K562 (cell line): ENCODE results near the gene MAP7D1. TPM values are rescaled to one million over a fixed set of nuclear protein-coding genes. Genes with fewer than 3 reads are reported as not detected.

ENCODE experiments used
- CBFA2T2 ChIP-seq: fragments of 450-650 bp; conservative IDR thresholded peaks from 2 replicates; pipeline ENCODE4 v1.6.1; 2017; ENCODE audit warnings: mild to moderate bottlenecking
- CBX8 ChIP-seq: fragments of 200-600 bp; sonication (generic); IDR thresholded peaks from 2 replicates; pipeline ENCODE4 v1.6.1; 2012; ENCODE audit warnings: borderline replicate concordance, mixed run types, low read depth, mild to moderate bottlenecking, moderate library complexity, mixed read lengths, low read length, control low read depth, inconsistent platforms; ENCODE audit not compliant: poor library complexity, severe bottlenecking; ENCODE audit errors: extremely low read depth
- CTBP1 ChIP-seq: fragments of 450-650 bp; IDR thresholded peaks from 2 replicates; pipeline ENCODE4 v1.6.1; 2016; ENCODE audit warnings: borderline replicate concordance
- CTCFL ChIP-seq: IDR thresholded peaks from 2 replicates; pipeline ENCODE4 v1.6.1; 2011; ENCODE audit warnings: borderline replicate concordance, low read depth, mild to moderate bottlenecking, moderate library complexity, low read length; ENCODE audit not compliant: insufficient read depth, poor library complexity, severe bottlenecking
- E2F8 ChIP-seq: fragments of 450-650 bp; IDR thresholded peaks from 2 replicates; pipeline ENCODE4 v1.7.1; 2018; ENCODE audit warnings: mild to moderate bottlenecking, low read depth; ENCODE audit not compliant: partially characterized antibody
- GABPA ChIP-seq: fragments of 200-800 bp; sonication (Bioruptor generic); conservative IDR thresholded peaks from 2 replicates; pipeline ENCODE4 v1.6.1; 2016; ENCODE audit warnings: low read depth, missing genetic modification characterization, missing compliant biosample characterization
- MAFF ChIP-seq: IDR thresholded peaks from 2 replicates; pipeline ENCODE4 v1.6.1; 2012; ENCODE audit warnings: low read length, improper control_type of control experiment
- MYNN ChIP-seq, 2 experiments: sonication (generic); formaldehyde crosslinking in 1 of 2; IDR thresholded peaks; 2 replicates each; pipeline versions ENCODE4 v1.5.0 to v1.6.1; 2016 to 2020; ENCODE audit warnings: antibody characterized with exemption in 1 of 2, missing genetic modification reagents in 1 of 2
- PKNOX1 ChIP-seq: fragments of 450-650 bp; IDR thresholded peaks from 2 replicates; pipeline ENCODE4 v1.6.1; 2016
- SMARCC2 ChIP-seq: fragments of 450-650 bp; IDR thresholded peaks from 2 replicates; pipeline ENCODE4 v1.6.1; 2017; ENCODE audit warnings: antibody characterized with exemption, moderate library complexity, mild to moderate bottlenecking, low read depth
- polyA plus RNA-seq, 8 experiments: library from polyadenylated mRNA; depleted of rRNA in 4 of 8; stranded (reverse) in 5 of 8; unstranded in 3 of 8; fragments of >200 nt; fragmentation: Nextera tagmentation in 2 of 8; fragmentation: Illumina TruSeq in 1 of 8; extraction: Ambion mirVana in 2 of 8; extraction: Trizol in 1 of 8; gene quantifications; 2 replicates each; pipeline versions ENCODE4 v1.2.1 to v1.2.3, GENCODE V29; 2011 to 2014; ENCODE audit warnings: inconsistent platforms in 1 of 8, missing spikeins in 1 of 8
- total RNA-seq, 7 experiments: library from RNA; depleted of rRNA in 6 of 7; stranded (reverse); fragments of >200 nt in 6 of 7; fragmentation: Illumina TruSeq in 2 of 7; extraction: Trizol in 2 of 7; gene quantifications; 2 replicates each; pipeline versions ENCODE4 v1.2.1 to v1.2.3, GENCODE V29; 2011 to 2021; ENCODE audit warnings: low replicate concordance in 1 of 7
- TF ChIP-seq, protein P1 (sequence below): sonication (generic); formaldehyde crosslinking; IDR thresholded peaks from 2 replicates; pipeline ENCODE4 v1.8.1; 2023; ENCODE audit warnings: missing genetic modification reagents, mild to moderate bottlenecking, borderline replicate concordance
- TF ChIP-seq, protein P2 (sequence below): conservative IDR thresholded peaks from 2 replicates; pipeline ENCODE4 v1.6.1; 2011; ENCODE audit warnings: low read depth, mild to moderate bottlenecking, low read length; ENCODE audit not compliant: control insufficient read depth

MAP7D1 gene
- total and polyA plus RNA-seq, 9 of the 15 experiments (the other 6 are each of a cell fraction or from before 2014, with no cell fraction given): 3.6 to 108 (median 34.5) TPM

- TF ChIP-seq CTCFL (peak; percentile 87), MAFF (no peak), MYNN (IDR thresholded peaks at IDR 0.05) (peak; percentile 61; the same call in 1 of the 2 replicates), MYNN (CRISPR knock-in tag; IDR thresholded peaks at IDR 0.05) (no peak), SMARCC2 (no peak), CBX8 (no peak), E2F8 (peak; percentile 33), GABPA (tag) (peak; percentile 72), CBFA2T2 (no peak), PKNOX1 (peak; percentile 62), CTBP1 (peak; percentile 96)
- TF ChIP-seq, protein P1, sequence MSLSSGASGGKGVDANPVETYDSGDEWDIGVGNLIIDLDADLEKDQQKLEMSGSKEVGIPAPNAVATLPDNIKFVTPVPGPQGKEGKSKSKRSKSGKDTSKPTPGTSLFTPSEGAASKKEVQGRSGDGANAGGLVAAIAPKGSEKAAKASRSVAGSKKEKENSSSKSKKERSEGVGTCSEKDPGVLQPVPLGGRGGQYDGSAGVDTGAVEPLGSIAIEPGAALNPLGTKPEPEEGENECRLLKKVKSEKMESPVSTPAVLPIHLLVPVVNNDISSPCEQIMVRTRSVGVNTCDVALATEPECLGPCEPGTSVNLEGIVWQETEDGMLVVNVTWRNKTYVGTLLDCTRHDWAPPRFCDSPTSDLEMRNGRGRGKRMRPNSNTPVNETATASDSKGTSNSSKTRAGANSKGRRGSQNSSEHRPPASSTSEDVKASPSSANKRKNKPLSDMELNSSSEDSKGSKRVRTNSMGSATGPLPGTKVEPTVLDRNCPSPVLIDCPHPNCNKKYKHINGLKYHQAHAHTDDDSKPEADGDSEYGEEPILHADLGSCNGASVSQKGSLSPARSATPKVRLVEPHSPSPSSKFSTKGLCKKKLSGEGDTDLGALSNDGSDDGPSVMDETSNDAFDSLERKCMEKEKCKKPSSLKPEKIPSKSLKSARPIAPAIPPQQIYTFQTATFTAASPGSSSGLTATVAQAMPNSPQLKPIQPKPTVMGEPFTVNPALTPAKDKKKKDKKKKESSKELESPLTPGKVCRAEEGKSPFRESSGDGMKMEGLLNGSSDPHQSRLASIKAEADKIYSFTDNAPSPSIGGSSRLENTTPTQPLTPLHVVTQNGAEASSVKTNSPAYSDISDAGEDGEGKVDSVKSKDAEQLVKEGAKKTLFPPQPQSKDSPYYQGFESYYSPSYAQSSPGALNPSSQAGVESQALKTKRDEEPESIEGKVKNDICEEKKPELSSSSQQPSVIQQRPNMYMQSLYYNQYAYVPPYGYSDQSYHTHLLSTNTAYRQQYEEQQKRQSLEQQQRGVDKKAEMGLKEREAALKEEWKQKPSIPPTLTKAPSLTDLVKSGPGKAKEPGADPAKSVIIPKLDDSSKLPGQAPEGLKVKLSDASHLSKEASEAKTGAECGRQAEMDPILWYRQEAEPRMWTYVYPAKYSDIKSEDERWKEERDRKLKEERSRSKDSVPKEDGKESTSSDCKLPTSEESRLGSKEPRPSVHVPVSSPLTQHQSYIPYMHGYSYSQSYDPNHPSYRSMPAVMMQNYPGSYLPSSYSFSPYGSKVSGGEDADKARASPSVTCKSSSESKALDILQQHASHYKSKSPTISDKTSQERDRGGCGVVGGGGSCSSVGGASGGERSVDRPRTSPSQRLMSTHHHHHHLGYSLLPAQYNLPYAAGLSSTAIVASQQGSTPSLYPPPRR (CRISPR knock-in tag): peak; percentile 96
- TF ChIP-seq, protein P2, sequence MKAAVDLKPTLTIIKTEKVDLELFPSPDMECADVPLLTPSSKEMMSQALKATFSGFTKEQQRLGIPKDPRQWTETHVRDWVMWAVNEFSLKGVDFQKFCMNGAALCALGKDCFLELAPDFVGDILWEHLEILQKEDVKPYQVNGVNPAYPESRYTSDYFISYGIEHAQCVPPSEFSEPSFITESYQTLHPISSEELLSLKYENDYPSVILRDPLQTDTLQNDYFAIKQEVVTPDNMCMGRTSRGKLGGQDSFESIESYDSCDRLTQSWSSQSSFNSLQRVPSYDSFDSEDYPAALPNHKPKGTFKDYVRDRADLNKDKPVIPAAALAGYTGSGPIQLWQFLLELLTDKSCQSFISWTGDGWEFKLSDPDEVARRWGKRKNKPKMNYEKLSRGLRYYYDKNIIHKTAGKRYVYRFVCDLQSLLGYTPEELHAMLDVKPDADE: peak; percentile 100
These were observed 6.6 kb upstream of the MAP7D1 start, which contains the start of gene TRAPPC3 (continued) for GRCh38 chr1:36149237-36149972.
